Neural cell (in vitro differentiated cells): ENCODE measurements around the gene TMBIM4. TPM values are rescaled to one million over a fixed set of nuclear protein-coding genes. Genes with fewer than 3 reads are reported as not detected.

ENCODE experiments used
- H2AFZ ChIP-seq: fragments of 200-600, 300-800 bp; sonication (generic), shearing (Covaris generic); 2 replicates; pipeline ENCODE4 v1.6.0; 2014; ENCODE audit warnings: low read depth, mild to moderate bottlenecking, antibody characterized with exemption, low read length, moderate library complexity
- H3F3A ChIP-seq: fragments of 200-600 bp; shearing (Covaris generic); 2 replicates; pipeline ENCODE4 v1.6.1; 2016; ENCODE audit warnings: mild to moderate bottlenecking, moderate library complexity, mixed read lengths, antibody characterized with exemption, low read length; ENCODE audit not compliant: insufficient read depth, poor library complexity, severe bottlenecking
- H3K27ac ChIP-seq: fragments of 200-600, 300-800 bp; sonication (generic), shearing (Covaris generic); 2 replicates; pipeline ENCODE4 v1.5.1; 2014; ENCODE audit warnings: mild to moderate bottlenecking, low read length, moderate library complexity
- H3K27me3 ChIP-seq: fragments of 300-800, 200-600 bp; sonication (generic), shearing (Covaris generic); 2 replicates; pipeline ENCODE4 v1.6.0; 2014; ENCODE audit warnings: mild to moderate bottlenecking, low read depth, low read length, moderate library complexity; ENCODE audit not compliant: insufficient read depth
- H3K36me3 ChIP-seq: fragments of 300-800, 200-600 bp; sonication (generic), shearing (Covaris generic); 2 replicates; pipeline ENCODE4 v1.5.1; 2014; ENCODE audit warnings: mild to moderate bottlenecking, antibody characterized with exemption, low read length, moderate library complexity; ENCODE audit not compliant: insufficient read depth
- H3K4me2 ChIP-seq: fragments of 300-800, 200-600 bp; sonication (generic), shearing (Covaris generic); 2 replicates; pipeline ENCODE4 v1.6.0; 2014; ENCODE audit warnings: mild to moderate bottlenecking, low read length
- H3K4me3 ChIP-seq: fragments of 300-800, 200-600 bp; sonication (generic), shearing (Covaris generic); 2 replicates; pipeline ENCODE4 v1.5.1; 2014; ENCODE audit warnings: mild to moderate bottlenecking, low read length, moderate library complexity
- H3K79me2 ChIP-seq: fragments of 200-600 bp; shearing (Covaris generic); replicated peaks from 2 replicates; pipeline ENCODE4 v1.6.0; 2014; ENCODE audit warnings: mild to moderate bottlenecking, low read length, moderate library complexity; ENCODE audit not compliant: insufficient read depth
- H3K9ac ChIP-seq: fragments of 300-800, 200-600 bp; sonication (generic), shearing (Covaris generic); 2 replicates; pipeline ENCODE4 v1.6.1; 2016; ENCODE audit warnings: mild to moderate bottlenecking, low read length, mixed read lengths
- H3K9me2 ChIP-seq: fragments of 200-600 bp; shearing (Covaris generic); 2 replicates; pipeline ENCODE4 v1.6.1; 2016; ENCODE audit warnings: mild to moderate bottlenecking, low read length, mixed read lengths; ENCODE audit not compliant: insufficient read depth
- H3K9me3 ChIP-seq: fragments of 200-600, 300-800 bp; sonication (generic), shearing (Covaris generic); 2 replicates; pipeline ENCODE4 v1.6.1; 2016; ENCODE audit warnings: mild to moderate bottlenecking, mixed run types, low read length, moderate library complexity, mixed read lengths
- H4K20me1 ChIP-seq: fragments of 200-600 bp; shearing (Covaris generic); 2 replicates; pipeline ENCODE4 v1.6.1; 2016; ENCODE audit warnings: mild to moderate bottlenecking, mixed run types; ENCODE audit not compliant: insufficient read depth
- CTCF ChIP-seq: fragments of 450-650 bp; IDR thresholded peaks from 2 replicates; pipeline ENCODE4 v1.5.1; 2014; ENCODE audit warnings: antibody characterized with exemption, mild to moderate bottlenecking, moderate library complexity; ENCODE audit not compliant: poor library complexity, severe bottlenecking
- EP300 ChIP-seq: fragments of 450-650 bp; conservative IDR thresholded peaks from 2 replicates; pipeline ENCODE4 v1.6.1; 2014; ENCODE audit warnings: antibody characterized with exemption, mild to moderate bottlenecking, moderate library complexity; ENCODE audit not compliant: poor library complexity, severe bottlenecking
- EZH2 ChIP-seq: fragments of 200-600, 300-800 bp; shearing (Covaris generic), sonication (generic); IDR thresholded peaks from 2 replicates; pipeline ENCODE4 v1.6.1; 2014; ENCODE audit warnings: antibody characterized with exemption, low read length, borderline replicate concordance, mild to moderate bottlenecking; ENCODE audit not compliant: insufficient read depth, poor library complexity, severe bottlenecking
- MXI1 ChIP-seq: fragments of 450-650 bp; conservative IDR thresholded peaks from 2 replicates; pipeline ENCODE4 v1.6.1; 2014; ENCODE audit warnings: antibody characterized with exemption, mild to moderate bottlenecking; ENCODE audit not compliant: poor library complexity, severe bottlenecking
- POLR2AphosphoS5 ChIP-seq: IDR thresholded peaks from 2 replicates; pipeline ENCODE4 v1.6.1; 2012
- RAD21 ChIP-seq: fragments of 450-650 bp; conservative IDR thresholded peaks from 2 replicates; pipeline ENCODE4 v1.6.1; 2014; ENCODE audit warnings: antibody characterized with exemption, mild to moderate bottlenecking, moderate library complexity
- SMC3 ChIP-seq: fragments of 450-650 bp; conservative IDR thresholded peaks from 2 replicates; pipeline ENCODE4 v1.6.1; 2014; ENCODE audit warnings: antibody characterized with exemption, mild to moderate bottlenecking, moderate library complexity; ENCODE audit not compliant: poor library complexity
- TAF1 ChIP-seq: IDR thresholded peaks from 2 replicates; pipeline ENCODE4 v1.6.1; 2012; ENCODE audit warnings: low read depth
- polyA plus RNA-seq: library from polyadenylated mRNA; depleted of rRNA; stranded (reverse); fragments of >200 nt; gene quantifications from 2 replicates; pipeline ENCODE4 v1.2.3, GENCODE V29; 2014
- TF ChIP-seq, protein P1 (sequence below): IDR thresholded peaks from 2 replicates; pipeline ENCODE4 v1.6.1; 2012; ENCODE audit warnings: borderline replicate concordance

Gene TMBIM4
- polyA plus RNA-seq, 1 donor from 2014 or later: 24.5 TPM

- Histone ChIP-seq H3K79me2 (no peaks in the 10 kb centered on the region), H3K4me3 (no peak overlapping the region), H3K27me3 (no peaks in the 10 kb centered on the region), H3K9me2 (no peaks in the 10 kb centered on the region), H3K36me3 (no peaks in the 10 kb centered on the region), H3F3A (no peaks in the 10 kb centered on the region), H2AFZ (no peak overlapping the region), H3K9me3 (no peaks in the 10 kb centered on the region), H4K20me1 (no peaks in the 10 kb centered on the region), H3K4me2 (no peak overlapping the region), H3K27ac (no peak overlapping the region), H3K9ac (no peak overlapping the region)
- no peak for TF ChIP-seq RAD21
These were observed 52.6 kb downstream of the TMBIM4 start for GRCh38 chr12:66117242-66117641.

DNA sequence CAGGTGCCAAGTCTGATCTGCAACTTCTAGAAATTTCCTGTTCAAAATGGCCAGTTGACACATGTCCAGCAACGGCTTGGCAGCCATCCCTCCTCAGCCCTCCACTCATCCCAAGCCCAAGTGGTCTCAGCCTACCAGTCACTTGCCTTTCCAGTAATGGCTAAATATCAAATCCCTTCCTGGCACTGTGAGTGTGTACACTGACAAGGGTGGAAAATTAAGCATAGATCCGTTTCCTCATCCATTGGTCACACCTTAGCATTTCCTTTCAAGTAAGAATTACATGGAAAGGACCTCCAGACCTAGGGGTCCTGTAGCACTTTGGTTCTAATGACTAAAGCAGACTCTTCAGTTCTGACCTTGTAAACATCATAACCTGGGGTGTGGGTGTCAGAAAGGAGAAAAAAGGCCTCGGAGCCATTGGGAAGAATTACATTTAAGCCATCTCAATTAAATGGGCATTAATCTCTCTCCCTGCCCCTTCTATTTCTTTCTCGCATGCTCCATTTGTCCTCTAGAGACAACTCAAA is 54.7 kb downstream of the TMBIM4 start:
- H3F3A ChIP-seq: no peaks in the 10 kb centered on the region
- no peak overlapping the region for H3K9ac ChIP-seq
- no peaks in the 10 kb centered on the region for H4K20me1 ChIP-seq
- TF ChIP-seq EZH2 (no peak), MXI1 (no peak)
- TF ChIP-seq, protein P1, sequence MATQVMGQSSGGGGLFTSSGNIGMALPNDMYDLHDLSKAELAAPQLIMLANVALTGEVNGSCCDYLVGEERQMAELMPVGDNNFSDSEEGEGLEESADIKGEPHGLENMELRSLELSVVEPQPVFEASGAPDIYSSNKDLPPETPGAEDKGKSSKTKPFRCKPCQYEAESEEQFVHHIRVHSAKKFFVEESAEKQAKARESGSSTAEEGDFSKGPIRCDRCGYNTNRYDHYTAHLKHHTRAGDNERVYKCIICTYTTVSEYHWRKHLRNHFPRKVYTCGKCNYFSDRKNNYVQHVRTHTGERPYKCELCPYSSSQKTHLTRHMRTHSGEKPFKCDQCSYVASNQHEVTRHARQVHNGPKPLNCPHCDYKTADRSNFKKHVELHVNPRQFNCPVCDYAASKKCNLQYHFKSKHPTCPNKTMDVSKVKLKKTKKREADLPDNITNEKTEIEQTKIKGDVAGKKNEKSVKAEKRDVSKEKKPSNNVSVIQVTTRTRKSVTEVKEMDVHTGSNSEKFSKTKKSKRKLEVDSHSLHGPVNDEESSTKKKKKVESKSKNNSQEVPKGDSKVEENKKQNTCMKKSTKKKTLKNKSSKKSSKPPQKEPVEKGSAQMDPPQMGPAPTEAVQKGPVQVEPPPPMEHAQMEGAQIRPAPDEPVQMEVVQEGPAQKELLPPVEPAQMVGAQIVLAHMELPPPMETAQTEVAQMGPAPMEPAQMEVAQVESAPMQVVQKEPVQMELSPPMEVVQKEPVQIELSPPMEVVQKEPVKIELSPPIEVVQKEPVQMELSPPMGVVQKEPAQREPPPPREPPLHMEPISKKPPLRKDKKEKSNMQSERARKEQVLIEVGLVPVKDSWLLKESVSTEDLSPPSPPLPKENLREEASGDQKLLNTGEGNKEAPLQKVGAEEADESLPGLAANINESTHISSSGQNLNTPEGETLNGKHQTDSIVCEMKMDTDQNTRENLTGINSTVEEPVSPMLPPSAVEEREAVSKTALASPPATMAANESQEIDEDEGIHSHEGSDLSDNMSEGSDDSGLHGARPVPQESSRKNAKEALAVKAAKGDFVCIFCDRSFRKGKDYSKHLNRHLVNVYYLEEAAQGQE: no peak
- H3K36me3 ChIP-seq: no peaks in the 10 kb centered on the region
- no peaks in the 10 kb centered on the region for H3K9me2 ChIP-seq
- H3K9me3 ChIP-seq: no peaks in the 10 kb centered on the region
- H3K27me3 ChIP-seq: no peaks in the 10 kb centered on the region
- no peak overlapping the region for H2AFZ ChIP-seq
- H3K79me2 ChIP-seq: no peaks in the 10 kb centered on the region
- H3K27ac ChIP-seq: no peak overlapping the region
- no peak overlapping the region for H3K4me2 ChIP-seq
- H3K4me3 ChIP-seq: no peak overlapping the region

- no peak overlapping the region for H2AFZ ChIP-seq
These were observed 56.3 kb downstream of the TMBIM4 start for GRCh38 chr12:66113471-66113870.

More at GRCh38 chr12:66113471-66113870, 56.3 kb downstream of the TMBIM4 start:
- Histone ChIP-seq H3K79me2 (no peaks in the 10 kb centered on the region), H3K9me3 (no peaks in the 10 kb centered on the region), H3F3A (no peaks in the 10 kb centered on the region), H3K9ac (no peak overlapping the region), H3K27me3 (no peaks in the 10 kb centered on the region), H4K20me1 (no peaks in the 10 kb centered on the region), H3K4me3 (no peak overlapping the region), H3K36me3 (no peaks in the 10 kb centered on the region), H3K9me2 (no peaks in the 10 kb centered on the region), H3K4me2 (no peak overlapping the region), H3K27ac (no peak overlapping the region)
- TF ChIP-seq EP300: no peak
- TF ChIP-seq RAD21: no peak
- TF ChIP-seq SMC3: no peak
- TF ChIP-seq TAF1: no peak
- TF ChIP-seq MXI1: no peak
- no peak for TF ChIP-seq CTCF
- no peak for TF ChIP-seq EZH2
- TF ChIP-seq POLR2AphosphoS5: no peak
- TF ChIP-seq, protein P1: no peak
